ENCODE results near the gene OR6C3.
"Not testable (repeated sequence)": the region's sequence is repeated elsewhere in the genome, so short reads cannot be mapped to it uniquely, and the experiment has no call there.

The OR6C3 gene

GRCh38 chr12:55330446-55330845, at the start of gene OR6C3:
Gene OR6C3 (plus strand): TSS chr12:55330746. CDS start chr12:55331701, 955 bp downstream.
- no peak for DNase-seq

- DNase-seq, result no peak
Measured at GRCh38 chr12:55280991-55281390, 49.6 kb upstream of the OR6C3 start.

- no peak for DNase-seq
Measured at GRCh38 chr12:55289999-55290398, 40.5 kb upstream of the OR6C3 start.

- no peak for DNase-seq
Measured at GRCh38 chr12:55296469-55296868, 34.1 kb upstream of the OR6C3 start, which contains the start of gene OR6C6. Gene OR6C6 (minus strand): TSS chr12:55296569. CDS start chr12:55295232, 1,337 bp downstream.

GRCh38 chr12:55314043-55314442, 16.5 kb upstream of the OR6C3 start, which contains the start of gene OR6C1:
Gene OR6C1 (plus strand): TSS chr12:55314343. CDS start chr12:55320600, 6,257 bp downstream.
- no peak for DNase-seq

- DNase-seq, result no peak
Measured at GRCh38 chr12:55320201-55320600, 10.3 kb upstream of the OR6C3 start.

- not testable (repeated sequence) for DNase-seq
Measured at GRCh38 chr12:55325801-55326200, 4.7 kb upstream of the OR6C3 start.

GRCh38 chr12:55336002-55336401, 5.5 kb downstream of the OR6C3 start:
- DNase-seq, result no peak

GRCh38 chr12:55355338-55355737, 24.8 kb downstream of the OR6C3 start:
- not testable (repeated sequence) for DNase-seq

GRCh38 chr12:55362675-55363074, 32.1 kb downstream of the OR6C3 start, which contains the start of gene OR6C75:
Gene OR6C75 (plus strand): TSS chr12:55362975. CDS start chr12:55365111, 2,136 bp downstream.
- no peak for DNase-seq

GRCh38 chr12:55365086-55365485, 34.5 kb downstream of the OR6C3 start:
- DNase-seq, result no peak

GRCh38 chr12:55372521-55372920, 42.0 kb downstream of the OR6C3 start:
- no peak for DNase-seq
